NCI-H2029 (cell line): ENCODE measurements around the gene ZNF597.

Experiments used
- DNase-seq: peaks from one replicate; lab custom pipeline; 2025; lab: John Stamatoyannopoulos, UW

ZNF597 gene, protein sequence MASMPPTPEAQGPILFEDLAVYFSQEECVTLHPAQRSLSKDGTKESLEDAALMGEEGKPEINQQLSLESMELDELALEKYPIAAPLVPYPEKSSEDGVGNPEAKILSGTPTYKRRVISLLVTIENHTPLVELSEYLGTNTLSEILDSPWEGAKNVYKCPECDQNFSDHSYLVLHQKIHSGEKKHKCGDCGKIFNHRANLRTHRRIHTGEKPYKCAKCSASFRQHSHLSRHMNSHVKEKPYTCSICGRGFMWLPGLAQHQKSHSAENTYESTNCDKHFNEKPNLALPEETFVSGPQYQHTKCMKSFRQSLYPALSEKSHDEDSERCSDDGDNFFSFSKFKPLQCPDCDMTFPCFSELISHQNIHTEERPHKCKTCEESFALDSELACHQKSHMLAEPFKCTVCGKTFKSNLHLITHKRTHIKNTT

DNA sequence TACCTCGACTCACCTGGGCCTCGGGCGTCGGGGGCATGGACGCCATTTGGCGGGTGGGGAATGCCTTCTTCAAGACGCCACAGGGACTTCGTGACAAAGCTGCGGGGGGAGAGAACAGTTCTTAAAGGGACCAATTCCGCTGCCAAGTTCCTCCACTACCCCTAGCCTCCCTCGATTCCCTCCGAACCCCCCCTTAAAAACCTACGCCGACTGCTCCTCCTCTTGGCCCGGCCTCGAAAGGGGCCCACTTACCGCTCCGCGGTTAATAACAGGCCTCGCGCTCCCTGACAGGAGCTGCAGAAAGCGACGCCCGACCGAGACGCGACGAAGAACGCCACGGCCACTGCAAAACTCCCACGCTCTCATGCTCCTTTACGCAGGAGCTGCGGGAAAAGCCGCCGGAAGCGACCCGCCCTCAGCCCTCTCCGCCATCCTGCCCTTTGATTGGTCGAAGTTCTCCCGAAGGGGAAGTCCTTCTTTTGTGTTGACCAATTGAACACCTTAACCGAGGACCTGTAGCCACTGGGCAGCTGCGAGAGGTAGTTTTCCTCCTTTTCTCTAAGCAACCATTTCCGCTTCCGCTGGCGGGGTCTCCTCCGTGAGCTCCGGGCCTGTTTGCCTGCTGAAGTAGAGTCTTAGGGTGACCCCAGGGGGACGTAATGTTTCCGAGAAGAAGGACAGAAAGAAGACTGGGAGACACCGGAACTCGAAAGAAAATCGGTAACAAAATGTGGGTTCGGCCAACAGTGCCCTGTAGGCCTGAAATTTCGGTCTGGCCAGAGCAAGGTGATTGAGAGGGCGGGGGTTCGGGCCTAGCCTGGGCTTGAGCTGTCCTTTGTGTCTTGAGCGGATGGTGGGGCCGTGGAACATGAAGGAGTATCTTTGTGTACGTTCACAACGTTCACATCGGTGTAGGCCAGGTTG, at the start of gene ZNF597, which contains the start of gene NAA60:
Gene ZNF597, minus strand, starts transcription at position 397 of the 924 bp plus-strand sequence. Its CDS starts 351 bp downstream, at position 46.
Gene NAA60, plus strand, starts transcription at position 573 of the 924 bp plus-strand sequence. CDS start 32,548 bp downstream, outside the sequence.
- DNase-seq: peak; percentile 76

DNA sequence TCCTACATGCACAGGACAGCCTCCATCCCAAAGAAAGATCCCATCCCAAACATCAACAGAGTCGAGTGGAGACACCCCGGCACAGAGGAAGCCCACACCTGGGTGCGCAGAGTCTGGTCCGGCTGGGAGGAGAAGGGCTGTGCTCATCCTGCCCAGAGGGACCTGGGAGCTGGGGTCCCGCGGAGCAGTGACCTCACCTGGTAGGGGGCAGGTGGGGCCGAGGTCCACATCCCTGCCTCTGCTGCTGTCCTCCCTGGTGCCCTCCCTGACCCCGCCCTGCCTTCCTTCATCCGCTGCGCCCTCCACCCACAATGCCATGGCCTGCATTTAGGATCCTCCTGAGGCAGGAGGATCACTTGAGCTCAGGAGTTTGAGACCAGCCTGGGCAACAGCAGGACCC, 49.1 kb upstream of the ZNF597 start:
- DNase-seq: no peak

DNA sequence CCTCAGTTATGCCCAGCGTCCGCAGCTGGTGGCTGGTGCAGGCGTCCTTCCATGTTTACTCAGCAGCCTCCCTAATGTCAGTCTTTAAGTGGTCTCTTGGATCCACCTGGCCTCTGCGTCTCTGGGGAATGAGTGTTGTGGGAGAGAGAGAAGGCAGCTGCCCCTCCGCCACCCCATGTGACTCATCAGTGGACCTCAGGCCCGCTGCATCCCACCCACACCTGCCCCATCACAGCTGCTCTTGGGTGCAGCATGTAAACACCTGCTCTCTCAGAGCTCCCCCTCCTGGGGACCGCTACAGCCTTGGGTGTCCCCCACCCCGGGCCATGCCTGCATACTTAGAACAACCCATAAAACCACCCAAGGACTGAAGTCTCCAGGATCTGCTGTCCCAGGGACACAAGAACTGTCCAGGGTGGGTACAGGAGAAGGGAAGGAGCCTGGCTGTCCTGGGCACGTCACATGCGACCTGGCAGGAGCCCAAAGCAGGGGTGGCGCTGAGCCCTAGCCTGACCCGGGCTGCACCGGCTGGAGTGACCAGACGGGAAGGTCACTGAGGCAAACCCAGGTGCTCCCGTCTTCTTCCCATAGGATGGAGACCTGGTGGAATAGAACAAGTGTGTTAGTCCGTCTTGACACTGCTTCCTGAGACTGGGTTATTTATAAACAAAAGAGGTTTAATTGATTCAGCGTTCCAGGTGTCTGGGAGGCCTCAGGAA, 47.8 kb upstream of the ZNF597 start:
- no peak for DNase-seq

DNA sequence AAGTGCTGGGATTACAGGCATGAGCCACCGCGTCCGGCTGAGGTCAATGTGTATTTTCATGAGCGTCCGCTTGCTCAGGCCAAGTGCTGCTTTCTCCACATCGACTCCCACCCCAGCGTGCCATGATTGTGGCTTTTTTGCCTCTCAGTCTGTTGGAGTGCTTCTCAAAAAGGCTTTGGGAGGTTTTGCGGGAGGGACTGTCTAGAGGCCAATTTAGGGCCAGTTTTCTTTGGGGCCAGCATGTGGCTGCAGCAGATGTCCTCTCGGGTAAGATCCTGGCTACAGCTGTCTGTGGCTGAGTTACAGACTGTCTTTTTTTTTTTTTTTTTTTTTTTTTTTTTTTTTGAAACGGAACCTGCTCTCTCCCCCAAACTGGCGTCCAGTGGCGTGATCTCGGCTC, 45.5 kb upstream of the ZNF597 start:
- DNase-seq: no peak

DNA sequence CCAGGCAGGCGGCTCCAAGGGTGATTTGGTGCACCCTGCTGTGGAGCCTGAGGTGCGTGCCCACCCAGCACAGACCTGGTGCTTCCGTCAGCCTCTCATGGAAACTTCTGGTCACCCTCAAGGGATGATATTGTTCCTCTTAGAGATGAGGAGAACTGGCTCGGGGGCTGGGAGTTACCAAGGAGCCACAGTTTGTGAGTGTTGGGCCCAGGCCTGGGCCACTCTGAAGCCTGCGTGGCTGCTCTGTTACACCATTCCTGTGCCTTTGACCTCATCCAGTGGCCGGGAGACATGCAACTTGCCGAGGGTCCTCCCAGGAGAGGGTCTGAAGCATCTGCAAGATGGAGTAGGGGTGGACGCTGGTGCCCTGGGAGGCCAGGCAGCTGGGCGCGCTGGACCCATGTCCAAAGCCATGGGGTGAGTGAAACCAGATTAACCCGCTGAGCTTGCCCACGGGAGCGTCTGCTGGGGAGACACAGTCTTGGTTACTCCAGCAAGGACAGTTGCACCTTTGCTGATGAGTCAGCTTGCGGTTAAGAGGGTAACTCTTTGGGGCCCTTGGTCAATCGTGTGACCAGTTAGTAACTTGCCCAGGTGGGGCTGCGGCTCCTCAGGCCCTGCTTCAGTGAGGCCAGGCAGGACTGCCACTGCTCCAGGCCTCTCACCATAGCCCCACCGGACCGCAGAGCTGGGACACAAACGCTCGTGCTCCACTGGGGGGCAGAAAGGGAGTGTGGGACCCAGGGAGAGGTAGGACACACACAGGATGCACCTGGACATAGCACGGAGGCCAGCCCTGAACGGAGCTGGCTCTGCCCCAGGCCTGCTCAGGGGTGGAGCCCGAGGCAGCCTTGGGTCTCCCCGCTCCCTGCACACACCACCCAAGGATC, 44.5 kb upstream of the ZNF597 start:
- DNase-seq: no peak

DNA sequence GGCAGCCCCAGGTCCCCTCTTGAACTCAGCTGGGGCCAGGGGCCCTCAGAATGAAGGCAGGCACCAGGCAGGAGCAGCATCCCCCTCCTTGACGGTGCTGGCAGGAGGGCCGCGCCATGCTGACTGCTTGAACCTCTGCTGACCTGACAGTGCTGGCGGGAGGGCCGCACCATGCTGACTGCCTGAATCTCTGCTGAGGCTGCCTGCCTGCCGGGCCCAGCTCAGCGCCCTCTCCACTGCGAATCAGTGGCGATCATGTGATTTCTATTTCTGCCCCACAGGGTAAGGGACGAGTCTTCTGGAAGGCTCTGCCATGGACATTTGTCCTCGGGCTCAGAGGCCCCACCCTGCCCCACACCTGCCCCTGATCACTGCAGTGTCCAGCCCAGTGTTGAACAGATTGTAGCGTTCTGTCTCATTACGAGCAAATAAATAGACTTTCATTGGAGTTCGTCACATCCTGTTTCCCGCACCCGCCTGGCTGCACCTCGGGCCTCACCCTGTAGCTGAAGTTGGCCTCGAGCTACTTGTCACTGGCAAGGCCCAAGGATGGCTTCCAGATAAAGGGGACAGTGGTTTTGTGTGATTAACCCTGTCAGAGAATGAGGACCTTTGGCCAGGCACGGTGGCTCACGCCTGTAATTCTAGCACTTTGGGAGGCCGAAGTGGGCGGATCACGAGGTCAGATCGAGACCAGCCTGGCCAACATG, 43.4 kb upstream of the ZNF597 start:
- no peak for DNase-seq

DNA sequence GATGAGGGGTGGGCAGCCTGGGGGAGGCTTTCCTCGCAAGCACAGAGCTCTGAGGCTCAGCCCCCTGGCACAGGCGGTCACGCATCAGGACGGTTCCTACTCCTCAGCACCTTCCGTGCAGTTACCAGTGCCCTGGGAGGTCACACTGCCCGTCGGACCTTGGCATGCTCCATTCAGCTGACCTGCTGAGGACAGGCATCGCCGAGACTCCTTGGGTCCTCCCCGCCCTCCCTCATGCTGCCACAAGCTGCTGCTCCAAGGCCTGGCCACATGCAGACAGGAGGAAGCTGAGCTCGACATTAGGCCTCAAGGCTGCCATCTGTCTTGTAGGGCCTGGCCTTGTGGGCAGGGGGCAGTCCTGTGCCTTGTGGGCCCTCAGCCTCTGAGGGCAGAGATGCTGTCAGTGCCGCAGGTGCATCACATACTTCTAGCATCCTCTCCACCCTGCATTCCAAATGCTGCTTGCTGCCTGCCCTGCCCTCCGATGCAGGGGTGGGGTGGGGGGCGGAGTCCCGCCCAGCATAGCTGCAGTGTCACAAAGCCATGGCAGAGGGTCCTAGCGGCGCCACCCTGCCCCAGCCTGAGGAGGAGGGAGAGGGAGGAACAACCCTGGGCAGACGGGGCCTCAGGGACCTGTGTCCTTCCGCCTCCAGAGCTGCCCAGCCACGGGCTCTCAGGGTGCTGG, 42.7 kb upstream of the ZNF597 start:
- DNase-seq: no peak

DNA sequence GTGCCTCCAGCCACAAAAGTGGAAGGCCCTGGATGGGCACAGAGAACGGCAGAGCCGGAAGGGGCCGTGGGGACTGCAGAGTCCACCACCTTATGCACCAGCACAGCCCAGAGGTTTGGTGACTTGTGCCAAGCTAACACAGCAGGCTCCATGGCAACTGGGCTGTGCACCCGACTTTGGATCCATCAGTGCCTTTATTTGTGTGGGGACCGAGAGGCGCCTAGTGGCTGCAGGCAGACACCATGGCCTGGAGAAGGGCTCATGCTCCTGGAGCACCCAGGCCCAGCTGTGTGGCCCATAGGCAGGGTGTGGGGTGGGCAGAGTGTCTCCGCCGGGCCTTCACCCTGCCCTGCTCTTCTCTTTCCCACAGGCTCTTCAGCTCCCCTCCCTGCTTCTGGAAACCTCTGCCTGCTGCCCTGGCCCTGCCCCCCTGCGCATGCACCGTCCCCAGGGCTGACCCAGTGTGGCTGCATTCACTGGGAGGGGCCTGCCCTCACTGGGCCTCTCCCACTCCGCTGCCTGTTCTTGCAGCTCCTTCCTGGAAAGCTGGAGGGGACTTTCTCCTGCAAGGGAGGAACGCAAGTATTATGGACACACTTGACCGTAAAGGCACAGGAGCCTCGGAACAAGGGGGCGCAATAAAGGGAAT, 41.9 kb upstream of the ZNF597 start:
- DNase-seq: no peak

DNA sequence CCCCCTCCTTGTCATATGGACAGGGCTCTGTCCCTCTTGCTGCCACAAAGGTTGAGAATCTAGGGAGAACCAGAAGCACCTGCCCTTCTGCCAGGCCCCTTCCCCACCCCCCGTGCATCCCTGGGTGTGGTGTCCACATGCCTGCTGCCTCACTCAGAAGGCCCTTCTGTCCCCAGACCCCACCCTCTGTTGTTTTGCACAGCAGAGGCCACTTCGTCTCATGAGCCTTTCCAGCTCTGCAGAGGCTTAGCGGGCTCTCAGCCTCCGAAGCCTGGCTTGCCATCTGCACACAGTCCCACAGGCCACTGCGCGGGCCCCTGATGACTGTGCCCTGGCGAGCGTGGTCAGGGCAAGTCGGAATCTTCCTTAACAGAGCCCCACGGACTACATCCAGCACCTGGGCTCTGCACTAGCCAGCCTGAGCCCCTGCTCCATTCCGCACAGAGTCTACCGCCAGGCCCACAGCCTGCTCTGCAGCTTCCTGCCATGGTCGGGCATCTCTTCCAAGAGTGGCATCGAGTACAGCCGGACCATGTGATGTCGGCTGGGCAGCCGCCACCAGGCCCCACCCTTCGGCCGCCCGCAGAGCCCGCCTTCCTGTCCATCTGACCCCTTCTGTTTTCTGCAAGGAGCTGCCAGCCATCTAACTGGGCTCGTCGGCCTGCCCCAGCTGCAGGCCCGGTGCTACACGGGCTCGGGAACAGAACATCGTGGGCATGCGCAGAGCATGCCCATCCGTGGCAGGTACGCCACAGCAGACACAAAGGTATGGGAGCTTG, 41.2 kb upstream of the ZNF597 start:
- no peak for DNase-seq

DNA sequence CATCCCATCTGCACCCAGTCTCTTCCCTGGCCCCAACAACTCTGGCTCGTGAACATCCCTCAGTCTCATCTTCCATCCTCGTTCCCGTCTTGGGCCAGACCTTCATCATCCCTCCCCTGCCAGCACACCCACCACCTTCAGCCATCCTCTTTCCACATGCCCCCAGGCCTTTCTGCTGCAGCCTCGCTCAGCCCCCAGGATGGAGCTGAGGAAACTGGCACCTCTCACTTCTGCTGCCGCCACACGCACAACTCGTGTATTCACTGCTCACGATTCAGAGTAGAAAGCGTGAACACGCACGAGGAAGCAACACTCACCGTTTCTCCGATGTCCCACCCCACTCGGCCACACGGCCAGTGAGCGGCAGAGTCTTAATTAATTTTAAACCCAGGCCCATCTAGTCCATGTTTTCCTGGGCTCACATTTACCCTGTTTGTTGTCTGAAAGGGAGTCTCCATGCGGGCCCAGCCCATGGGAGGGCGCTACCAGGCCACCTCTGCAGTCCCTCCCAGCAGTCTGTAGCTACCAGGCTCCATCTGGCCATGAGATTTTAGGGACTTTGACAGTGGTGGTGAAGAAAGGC, 39.4 kb upstream of the ZNF597 start:
- DNase-seq: no peak

DNA sequence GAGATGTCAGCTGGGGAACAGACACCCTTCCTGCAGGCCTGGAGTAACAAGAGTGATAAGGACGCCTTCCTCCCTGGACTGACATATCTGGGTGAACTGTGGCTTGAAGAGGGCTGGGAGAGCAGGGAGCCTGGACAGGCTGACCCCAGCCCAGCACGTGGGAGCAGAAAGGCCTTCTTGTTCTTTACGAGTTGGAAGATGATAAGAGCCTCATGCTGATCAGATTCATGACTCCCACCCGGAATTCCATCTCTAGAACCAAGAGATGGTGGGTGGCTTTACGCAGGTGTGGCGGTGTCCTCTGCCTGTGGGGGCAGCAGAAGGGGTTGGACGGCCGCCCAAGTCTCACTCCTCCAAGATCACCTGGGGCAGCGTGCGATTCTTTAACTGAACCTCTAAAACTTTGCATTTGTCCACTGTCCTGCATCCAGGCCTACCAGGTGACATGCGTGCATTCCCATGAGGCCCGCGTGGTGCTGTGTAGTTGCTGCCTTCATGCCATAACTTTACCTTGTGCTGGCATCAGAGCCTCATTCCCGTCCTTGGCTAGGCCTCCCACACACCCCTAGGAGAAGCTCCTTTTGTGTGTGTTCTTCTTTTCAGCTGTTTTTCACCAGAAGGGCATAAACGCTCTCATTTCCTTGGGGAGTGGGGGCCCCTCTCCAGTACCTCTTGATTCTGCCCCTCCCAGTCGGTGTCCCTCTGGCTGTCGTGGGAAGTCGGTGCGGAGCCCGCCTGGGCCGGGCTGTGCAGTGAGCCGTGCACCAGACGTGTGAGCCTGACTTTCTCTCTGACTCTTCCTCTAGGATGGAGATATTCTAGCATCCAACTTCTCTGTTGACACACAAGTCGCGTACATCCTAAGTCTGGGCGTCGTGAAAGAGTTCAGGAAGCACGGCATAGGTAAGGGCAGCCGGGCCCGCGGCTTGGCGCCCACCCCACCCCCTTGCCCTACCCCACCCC, 38.7 kb upstream of the ZNF597 start:
- no peak for DNase-seq

DNA sequence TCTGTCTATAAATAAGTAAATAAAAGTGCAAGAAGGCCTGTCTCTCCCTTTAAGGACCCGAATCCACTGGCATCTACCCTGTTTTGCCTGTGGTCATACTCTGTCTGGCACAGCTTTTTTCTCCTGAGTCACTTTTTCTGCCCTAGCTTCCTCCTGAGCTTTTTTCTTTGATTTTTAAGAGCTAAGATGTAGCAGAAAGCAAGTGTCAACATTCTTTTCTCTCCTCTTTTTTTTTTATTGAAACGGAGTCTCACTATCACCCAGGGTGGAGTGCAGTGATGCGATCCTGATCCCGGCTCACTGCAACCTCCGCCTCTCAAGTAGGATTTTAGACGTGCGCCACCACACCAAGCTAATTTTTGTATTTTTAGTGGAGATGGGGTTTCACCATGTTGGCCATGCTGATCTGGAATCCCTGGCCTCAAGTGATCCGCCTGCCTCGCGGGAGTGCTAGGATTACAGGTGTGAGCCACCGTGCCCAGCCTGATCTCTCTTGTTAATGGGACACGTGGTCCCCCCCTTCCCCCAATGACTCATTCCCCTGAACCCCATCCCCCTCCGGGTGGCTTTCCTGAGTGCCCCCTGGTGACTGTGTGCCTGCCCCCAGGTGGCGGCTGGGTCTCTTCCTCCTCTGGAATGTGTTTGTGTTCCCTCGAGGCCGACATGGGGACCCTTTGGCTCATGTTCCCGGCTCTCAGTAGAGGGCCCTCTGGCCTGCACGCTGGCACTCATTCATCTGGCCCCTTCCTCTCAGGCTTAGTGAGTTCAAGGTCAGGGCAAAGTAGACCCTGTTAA, 37.8 kb upstream of the ZNF597 start:
- no peak for DNase-seq

DNA sequence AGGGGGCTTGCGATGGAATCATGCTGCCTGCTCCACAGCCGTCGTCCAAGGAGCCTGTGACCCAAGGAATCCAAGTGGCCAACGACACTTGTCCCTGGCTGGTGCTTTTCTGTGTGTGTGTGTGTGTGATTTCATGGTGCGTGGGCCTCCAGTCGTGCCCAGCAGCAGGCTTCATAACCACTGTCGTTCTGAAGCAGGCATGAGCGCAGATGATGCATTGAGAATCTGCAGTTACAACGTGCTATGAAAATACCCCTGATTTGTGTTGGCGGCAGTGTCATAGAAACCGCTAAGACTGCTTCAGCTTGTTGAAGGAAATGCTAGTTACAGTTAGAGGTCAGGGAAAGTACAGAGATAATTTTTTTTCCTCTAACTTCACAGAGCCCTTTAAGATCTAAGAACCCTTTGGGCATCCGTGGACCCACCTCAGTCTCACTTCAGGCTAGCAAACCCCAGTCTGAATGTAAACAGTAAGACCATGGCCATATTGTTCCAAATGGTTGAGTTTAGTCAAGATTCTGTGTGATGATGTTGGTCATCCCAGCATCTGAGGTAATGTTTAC, 36.4 kb upstream of the ZNF597 start:
- DNase-seq: no peak

DNA sequence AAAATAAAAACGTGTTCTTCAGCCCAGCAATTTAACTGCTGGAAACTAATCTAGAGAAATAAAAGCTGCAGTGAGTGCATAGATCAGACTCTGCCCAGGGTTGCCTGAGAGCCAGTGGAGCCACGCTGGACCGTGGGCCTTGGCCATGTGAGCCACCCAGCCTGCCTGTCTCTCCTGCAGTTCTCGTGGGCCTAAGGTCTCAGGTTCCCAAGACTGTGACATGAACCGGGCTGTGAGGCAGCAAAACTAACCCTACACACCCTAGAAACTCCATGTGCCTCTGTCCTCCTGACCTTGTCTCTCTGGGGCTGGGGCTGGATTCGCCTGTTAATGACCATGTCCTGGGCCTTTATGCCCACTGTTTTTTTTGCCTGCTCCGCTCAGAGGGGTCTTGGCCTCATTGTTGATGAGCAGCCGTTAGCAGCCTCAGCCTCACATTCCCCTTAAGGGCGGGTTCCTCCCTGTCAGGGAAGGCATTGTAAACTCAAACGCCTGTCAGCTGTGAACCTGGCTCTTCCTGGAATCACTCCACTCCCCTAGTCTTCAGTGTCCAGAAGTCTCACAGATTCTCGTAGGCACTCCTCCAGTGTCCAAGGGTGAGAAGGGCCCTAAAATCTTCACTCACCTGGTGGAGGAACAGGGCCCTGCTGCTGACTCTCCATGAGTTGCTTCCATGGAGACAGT, 35.1 kb upstream of the ZNF597 start:
- no peak for DNase-seq

DNA sequence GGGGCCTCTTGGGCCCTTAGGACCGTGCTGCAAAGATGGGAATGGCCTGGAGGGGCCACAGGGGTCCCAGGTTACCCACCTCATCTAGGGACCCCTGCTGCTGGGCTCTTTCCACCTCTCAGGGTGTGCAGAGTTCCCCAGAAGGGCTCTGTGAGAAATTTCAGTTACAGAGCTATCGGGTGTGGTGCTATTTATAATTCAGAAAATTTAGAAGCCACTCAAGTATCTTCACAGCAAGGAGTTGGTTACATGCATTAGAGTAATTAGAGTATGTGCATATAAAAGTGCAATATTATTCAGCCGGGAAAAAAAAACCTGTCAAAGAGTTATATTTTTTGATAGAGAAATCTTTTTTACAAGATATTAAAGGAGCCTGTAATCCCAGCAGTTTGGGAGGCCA, 33.1 kb upstream of the ZNF597 start:
- DNase-seq: no peak
